SH-SY5Y (cell line): ENCODE data around the gene INHA.

ENCODE experiments used
- GATA2 ChIP-seq: IDR thresholded peaks from 2 replicates; pipeline ENCODE4 v1.6.1; 2011; ENCODE audit warnings: mild to moderate bottlenecking, low read depth, low read length
- GATA3 ChIP-seq: IDR thresholded peaks from 2 replicates; pipeline ENCODE4 v1.6.1; 2011; ENCODE audit warnings: low read depth, mild to moderate bottlenecking, low read length, moderate library complexity

DNA sequence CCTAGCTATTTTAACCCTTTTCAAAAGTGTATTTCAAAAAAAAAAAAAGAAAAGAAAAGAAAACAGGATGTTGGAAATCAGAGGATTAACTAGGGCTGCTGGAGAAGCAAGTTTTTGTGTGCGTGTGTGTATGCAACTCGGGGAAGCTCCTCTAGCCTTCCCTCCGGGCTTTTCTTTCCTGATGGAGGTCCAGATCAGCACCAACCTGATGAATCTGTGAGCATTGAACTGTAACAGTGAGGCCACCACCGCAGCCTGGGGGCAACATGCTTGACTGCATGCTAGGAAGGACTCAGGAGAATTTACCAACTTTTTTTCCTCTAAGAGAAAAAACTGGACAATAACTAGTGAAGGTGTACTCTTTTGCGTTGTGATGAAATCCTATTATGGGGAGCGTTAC, 3.1 kb upstream of the INHA start:
- TF ChIP-seq GATA2 (no peak), GATA3 (no peak)
